Globus pallidus (tissue), 1 donor: ENCODE data around the gene WDR86.

Experiments
- DNase-seq: peaks from one replicate; pipeline ENCODE4 v3.0.0-alpha.2; 2015; ENCODE audit warnings: low spot score

Gene WDR86

DNA sequence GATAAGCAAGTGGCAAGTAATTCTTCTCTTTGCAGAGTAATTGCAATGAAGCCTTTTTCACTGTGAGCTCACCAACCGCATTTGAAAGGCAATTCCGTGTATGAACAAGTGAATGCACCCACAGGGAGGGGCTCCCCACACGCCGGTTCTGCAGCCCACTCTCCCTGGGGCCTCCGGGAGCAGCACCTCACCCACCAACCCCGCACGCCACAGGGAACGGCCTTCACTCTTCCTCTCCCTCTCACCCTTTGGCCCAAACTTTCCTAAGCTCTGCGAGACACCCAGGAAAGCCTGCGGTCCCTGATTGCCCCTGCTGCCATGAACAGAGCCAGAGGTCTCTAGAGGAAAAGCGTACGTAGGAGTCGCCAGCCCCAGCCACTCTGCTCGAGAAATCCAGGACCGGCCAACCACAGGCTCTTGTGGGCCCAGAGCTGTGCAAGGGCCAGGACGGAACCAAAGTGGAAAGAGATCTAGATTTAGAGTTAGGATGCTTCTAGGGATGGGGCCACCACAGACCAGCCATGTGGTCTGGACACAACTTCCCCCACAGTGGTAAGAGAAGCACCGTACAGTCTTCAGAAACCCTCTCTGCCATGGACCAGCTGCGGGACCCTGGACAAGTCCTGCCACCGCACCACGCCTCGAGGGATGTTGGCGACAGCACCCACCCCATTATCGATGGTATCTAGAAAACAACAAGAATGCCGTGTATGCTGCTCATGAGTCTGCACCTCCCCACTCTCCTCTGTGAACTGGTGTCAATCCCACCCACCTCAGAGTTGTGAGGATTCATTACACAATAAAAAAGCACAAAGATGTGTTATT, 3.6 kb downstream of the WDR86 start:
- DNase-seq, result no peak

DNA sequence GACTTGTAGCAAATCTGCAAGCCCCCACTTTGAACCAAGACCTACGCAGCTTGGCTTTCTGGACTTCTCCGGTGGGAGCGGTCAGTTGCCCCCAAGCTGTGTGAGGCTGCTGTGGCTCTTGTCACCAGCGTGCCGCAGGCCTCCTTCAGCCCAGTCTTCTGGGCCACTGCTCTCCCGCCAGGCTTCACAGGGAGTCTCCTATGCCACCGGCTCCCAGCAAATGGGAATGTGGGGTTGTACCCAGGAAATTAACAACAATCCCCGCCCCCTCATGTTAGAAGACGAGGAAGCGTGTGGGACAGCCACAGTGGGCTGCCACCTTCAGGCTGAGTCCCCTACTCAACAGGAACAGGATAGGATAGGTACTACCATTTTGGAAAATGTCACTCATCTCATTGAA, 4.2 kb downstream of the WDR86 start:
- DNase-seq, result no peak

DNA sequence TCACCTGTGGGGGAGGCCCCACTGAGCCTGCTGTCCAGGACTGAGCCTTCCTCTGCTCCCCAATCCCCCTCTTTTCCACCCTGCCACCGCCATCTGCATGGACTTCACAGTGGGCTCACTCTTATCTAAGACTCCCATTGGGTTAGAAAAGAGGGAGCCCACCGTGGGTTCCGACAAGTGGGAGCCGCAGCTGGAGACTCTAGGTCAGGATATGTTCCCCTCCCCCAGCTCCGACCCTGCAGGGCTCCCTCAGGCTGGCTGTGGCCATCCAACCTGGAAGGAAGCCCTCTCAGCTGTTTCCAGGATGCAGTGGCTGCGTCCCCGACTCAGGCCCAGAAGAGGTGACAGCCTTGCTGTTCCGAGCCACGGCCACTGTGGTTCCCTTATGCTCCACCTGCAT, 4.8 kb downstream of the WDR86 start:
- no peak for DNase-seq

DNA sequence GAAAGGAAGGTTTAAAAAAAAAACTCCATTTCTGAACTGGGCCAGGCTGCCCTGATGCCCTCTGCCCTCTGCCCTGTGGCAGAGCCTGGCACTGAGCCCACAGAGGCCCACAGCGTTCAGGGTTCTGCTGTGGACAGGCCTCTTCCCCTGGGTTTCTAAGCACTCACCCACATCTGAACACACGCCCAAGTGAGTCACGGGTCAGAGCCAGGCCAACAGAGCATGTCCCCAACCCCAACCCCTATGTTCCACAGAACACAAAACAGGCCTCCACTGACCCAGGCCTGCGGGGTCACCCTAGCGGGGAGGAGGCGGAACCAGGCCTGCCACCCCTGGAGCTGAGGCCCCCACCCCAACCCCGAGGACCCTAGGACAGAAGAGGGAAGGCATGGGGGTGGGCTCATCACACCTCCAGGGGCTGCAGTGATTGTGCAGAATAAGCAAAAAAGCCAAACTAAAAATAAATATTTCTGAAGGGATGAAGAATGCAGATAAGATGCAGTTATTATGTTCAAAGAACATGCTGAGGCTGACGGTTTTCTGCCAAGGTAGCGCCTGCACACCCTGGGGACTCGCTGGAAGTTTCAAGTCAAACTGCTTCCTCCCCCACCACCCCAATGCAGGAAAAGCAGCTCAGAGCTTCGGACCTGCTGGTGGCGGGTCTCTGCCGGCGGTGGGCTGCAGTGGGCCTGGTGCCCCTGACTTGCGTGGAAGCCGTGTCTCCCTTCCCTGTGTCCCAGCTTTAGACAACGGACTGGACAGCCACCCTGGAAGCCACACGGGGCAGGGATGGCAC, 5.4 kb downstream of the WDR86 start:
- DNase-seq, result no peak

DNA sequence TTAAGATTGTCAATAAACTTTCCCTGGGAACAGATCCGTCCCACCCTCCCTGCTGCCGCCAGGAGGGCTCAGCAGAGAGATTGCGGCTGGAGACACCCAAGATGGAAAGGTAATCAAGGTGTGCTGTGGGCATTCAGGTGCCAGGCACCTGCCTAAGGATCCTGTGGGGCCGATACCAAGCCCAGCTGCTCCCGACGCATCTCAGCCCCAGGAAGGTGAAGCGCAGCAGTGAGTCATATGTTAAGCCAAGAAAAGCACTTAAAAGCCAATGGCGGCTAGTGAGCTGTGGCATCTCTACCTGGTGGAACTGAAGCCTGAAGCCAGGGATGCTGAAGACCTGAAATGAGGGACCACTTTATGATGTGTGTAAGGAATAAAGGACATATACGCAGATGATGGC, 6.1 kb downstream of the WDR86 start:
- DNase-seq, result no peak

DNA sequence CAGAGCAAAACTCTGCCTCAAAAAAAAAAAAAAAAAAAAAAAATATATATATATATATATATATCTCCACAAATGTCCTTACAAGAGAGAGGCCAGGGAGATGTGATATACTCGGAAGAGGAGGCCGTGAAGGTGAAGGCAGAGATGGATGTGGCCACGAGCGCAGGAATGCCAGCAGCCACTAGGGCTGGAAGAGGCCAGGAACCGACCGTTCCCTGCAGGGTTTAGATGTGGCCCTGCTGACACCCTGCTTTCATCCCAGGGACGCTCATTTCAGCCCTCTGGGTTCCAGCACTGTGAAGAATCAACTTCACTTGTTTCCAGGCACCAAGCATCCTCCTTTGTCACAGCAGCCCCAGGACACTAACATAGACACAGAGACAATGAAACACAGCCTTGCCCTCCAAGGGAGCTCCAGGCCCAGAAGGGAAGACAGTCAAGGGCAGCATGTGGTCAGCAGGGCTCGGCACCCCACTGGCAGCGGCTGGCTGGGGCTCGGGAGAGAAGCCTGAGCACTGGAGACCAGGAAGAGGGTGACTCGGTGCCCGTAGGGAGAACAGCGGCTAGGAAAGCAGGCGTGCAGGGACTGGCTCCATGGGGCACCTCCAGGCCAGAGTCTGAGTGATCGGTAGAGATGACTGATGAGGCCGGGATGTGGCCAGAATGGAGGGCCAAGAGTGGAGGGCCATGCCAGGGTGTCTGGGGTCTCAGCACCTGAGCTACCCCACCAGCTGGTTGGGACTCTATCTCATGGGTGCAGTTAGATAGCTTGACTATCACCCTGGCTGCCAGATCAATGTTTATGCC, 7.6 kb downstream of the WDR86 start:
- DNase-seq, result no peak

GRCh38 chr7:151400626-151401315, 9.1 kb downstream of the WDR86 start:
- no peak for DNase-seq

- no peak for DNase-seq
These were observed 9.9 kb downstream of the WDR86 start for GRCh38 chr7:151399906-151400305.

DNA sequence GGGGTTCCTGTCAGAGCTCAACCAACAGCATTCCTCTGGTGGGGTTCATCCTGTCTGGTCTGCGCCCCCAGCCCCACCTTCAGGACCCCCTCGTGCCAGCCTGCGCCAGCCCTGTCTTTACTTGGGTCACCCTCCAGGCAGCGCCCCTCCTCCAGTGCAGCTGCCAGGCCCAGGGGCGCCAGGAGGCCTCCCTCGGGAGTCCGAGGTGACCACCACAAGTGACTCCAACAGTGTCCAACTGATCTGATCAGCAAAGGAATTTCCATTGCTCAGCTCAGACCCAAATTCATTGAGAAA, 10.6 kb downstream of the WDR86 start:
- DNase-seq, result no peak

- DNase-seq, result no peak
These were observed 11.2 kb downstream of the WDR86 start for GRCh38 chr7:151398446-151399304.

DNA sequence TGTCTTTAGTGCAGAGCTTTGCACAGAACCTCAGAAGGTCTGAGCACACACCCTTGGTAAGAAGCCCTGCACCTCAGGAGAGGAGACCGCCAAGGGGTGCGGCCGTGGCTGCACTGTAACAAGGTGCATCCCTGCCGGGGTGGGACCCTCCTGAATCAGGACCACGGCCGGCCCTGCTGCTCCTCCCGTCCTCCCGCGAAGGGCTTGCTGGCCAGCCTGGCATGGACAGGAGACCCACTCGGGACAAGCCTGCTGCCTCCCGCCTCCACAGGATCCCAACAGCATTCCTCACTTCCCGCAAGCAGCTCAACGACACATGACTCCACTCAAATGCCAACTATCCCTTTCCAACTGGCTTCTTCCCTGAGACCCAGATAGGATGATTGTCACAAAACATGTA, 12.8 kb downstream of the WDR86 start:
- DNase-seq, result no peak

DNA sequence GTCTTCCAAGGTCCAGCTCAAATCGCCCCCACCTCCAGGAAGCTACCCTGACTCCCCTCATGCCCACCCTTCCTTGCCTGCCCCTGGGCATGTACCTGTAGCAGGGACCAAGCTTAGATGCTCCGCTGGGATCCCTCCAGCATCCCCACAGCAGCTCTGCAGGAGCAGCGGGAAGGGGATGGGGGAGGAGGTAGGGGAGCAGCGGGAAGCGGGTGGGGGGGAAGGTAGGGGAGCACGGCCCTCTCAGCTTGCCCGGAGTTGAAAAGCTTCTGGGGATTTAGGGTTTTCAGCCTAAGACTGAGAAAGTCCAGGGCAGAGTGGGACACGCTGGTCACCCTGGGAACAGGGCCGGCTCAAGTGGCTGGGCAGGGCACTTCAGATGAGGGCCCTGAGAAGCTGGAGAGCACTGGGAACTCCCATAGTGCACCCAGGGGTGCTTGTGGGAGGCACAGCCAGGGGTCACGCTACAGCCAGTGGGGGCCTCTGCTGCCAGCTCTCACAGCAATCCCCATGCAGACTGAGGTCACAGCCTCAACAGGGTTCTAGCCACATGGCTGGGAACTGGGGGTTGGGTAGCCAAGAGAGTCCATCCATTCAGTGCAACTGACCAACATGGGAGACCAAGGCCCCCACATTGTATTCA, 13.4 kb downstream of the WDR86 start:
- no peak for DNase-seq

DNA sequence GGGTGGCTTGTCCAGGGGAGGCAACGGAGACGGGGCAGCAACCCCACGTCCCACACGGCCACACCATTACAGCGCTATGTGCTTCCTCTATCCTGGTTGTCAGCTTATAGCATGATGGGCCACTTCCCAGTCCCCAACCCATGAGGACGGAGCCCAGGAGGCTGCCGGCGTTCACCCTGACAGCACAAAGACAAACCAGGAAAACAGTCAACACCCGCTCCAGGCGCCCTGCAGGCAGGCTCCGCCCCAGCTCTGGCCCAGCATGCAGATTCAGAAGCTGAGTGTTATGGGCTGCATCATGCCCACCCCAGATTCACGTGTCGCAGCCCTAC, 14.8 kb downstream of the WDR86 start:
- no peak for DNase-seq

DNA sequence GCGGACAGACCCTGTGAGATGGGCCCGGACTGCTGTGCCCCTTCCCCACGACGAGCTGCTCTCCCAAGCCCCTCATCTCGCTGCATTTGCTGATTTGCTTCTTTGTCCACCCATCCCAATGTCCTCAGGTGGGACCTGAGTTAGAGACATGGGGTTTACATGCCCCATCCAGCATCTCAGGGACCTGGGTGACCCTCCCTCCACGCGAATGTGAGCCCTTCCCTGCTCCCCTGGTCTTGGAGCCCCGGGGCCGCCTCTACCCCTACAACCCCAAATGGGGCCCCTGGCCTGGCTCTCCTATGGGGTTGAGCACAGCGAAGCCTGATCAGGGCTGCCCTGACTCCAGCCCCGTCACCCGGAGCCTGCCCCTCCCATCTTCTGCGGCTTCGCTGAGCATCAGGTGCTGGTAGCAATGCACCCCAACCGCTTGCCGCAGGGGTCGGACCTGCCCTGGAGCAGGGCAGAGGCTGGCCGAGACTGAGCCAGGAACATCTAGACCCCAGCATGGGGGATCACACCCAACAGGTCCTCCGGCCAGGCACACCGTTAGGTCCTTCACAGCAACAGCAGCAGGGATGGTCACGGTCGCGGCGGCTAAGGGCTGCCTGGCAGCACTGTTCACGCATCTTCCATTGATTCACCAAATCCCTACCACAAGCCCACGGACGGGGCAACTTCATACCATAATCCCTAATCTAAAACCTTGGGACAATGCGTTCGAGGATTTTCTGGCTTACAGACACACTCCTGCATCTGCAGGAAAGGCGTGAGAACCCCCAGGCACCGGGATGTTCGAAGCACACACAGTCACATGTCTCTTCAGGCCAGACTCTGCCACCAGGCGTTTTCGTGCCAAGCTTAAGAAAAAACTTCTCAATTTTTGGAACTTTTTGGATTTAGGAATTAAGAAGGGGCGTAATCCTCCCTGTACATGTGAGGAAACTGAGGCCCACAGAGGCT, 15.5 kb downstream of the WDR86 start:
- DNase-seq, result no peak

- no peak for DNase-seq
These were observed 16.5 kb downstream of the WDR86 start for GRCh38 chr7:151393031-151393977.

DNA sequence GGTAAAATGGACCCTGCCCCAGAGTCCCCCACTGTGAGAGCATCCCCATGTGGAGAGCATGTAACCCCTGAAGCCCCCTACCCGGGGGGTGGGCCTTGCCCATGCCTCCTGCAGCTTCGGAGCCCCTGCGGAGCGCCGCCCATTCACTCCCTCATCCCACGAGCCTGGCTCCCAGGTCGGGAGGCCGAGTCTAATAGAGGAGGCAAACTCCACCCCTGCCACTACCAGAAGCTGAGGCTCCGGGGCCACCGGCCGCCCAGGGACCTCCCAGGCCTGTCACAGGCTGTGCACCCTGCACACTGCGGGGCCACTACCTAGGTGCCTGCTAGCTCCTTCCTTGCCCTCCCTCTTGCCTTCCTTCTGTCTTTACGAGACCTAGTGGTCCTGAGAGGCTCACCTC, 17.4 kb downstream of the WDR86 start:
- no peak for DNase-seq

DNA sequence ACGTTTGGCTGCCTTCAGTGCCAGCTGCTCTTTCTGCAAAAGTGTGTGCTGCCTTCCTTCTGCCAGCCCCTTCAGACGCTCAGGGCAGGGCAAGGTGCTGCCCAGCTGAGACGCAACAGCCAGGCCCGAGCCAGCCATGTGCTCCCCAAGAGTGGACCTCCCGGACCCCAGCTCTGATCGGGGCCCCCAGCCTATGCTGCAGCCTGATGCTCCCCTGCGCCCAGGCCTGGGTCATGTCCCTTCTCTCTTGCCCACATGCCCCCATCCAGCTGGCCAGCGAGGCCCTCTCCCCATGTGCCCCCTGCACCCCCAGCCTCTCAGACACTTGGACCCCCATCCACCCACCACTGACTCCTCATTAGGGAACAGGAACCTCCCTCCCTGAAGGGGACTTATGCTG, 17.8 kb downstream of the WDR86 start:
- no peak for DNase-seq

DNA sequence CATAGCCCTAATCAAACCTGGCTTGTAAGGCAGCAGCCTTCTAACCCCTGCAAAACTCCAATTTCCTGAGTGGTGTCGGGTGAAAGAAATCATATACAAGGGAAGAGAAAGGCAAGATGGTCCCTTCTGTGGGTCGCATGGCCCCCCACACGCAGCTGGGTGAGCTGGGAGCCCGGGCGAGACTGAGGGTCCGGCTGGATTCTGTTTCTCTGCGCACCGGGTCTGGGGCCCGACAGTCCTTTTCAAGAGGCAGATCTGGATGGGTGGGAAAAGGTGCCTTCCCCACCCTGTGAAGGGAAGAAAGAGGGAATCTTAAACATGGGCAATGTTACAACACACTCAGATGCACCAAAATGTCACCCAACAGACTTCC, 18.5 kb downstream of the WDR86 start:
- no peak for DNase-seq
